Measurements from ENCODE around the gene EMX2.

The EMX2 gene

DNA sequence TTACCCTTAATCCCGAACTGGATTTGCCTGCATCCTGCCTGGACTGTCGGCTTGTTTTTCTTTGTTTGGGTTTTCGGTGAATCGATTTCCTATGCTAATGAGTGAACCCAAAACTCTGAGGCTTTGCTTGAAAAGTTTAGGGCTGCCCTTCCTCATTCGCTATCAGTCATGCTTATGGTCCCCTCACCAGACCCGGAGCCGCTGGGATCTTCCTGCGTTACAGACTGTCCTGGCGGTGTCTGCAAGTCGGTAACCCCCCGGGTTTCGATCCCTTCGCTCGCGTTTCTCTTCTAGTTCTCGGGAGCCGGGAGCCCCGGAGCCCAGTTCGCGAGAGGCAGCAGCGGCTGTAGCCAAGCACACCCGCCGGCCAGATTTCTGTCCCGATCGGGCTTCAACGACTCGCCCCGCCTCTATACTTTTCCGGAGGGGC, 2.2 kb downstream of the EMX2 start:
- DNase-seq (ENCODE audit: low read depth, low spot score) = no peak

DNA sequence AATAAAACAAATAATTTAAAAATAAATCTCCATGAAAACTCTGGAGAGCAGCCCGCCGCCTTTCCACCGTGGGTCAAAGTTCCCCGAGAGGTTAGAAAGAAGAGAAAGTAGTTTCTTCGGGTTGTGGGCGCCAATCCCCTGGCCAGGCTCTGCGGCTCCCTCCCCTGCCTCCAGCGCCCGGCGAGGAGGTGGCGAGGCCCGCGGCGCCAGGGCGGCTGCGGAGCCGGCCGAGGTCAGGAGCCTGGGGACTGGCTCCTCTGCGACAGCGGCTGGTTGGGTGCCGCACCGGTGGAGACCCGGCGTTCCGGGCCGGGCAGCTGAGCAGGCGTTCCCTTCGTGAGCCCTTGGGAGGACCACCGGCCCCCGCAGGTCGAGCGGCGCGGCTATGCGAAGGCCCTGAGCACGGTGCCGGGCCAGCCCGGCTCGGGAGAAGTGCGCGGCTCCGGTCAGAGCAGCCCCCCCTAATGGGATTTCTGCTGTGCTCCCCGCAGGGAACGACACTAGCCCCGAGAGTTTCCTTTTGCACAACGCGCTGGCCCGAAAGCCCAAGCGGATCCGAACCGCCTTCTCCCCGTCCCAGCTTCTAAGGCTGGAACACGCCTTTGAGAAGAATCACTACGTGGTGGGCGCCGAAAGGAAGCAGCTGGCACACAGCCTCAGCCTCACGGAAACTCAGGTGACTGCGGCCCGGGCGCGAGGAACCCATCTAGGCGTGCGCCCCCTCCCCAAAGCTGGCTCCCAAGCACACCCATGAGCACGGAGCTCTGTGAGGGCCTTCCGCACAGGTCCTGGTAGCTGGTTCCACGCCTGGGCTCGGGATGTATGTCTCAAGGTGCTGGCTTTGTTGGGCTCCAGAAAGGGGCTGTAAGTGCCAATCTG, 2.8 kb downstream of the EMX2 start:
- DNase-seq (ENCODE audit: low read depth, low spot score) = no peak

- DNase-seq (ENCODE audit: low read depth, low spot score) = no peak
Observed at GRCh38 chr10:117546020-117546580, 3.6 kb downstream of the EMX2 start.

- no peak for DNase-seq (ENCODE audit: low read depth, low spot score)
Observed at GRCh38 chr10:117546581-117547015, 4.1 kb downstream of the EMX2 start.

- DNase-seq (ENCODE audit: low read depth, low spot score) = no peak
Observed at GRCh38 chr10:117547016-117547715, 4.6 kb downstream of the EMX2 start.

DNA sequence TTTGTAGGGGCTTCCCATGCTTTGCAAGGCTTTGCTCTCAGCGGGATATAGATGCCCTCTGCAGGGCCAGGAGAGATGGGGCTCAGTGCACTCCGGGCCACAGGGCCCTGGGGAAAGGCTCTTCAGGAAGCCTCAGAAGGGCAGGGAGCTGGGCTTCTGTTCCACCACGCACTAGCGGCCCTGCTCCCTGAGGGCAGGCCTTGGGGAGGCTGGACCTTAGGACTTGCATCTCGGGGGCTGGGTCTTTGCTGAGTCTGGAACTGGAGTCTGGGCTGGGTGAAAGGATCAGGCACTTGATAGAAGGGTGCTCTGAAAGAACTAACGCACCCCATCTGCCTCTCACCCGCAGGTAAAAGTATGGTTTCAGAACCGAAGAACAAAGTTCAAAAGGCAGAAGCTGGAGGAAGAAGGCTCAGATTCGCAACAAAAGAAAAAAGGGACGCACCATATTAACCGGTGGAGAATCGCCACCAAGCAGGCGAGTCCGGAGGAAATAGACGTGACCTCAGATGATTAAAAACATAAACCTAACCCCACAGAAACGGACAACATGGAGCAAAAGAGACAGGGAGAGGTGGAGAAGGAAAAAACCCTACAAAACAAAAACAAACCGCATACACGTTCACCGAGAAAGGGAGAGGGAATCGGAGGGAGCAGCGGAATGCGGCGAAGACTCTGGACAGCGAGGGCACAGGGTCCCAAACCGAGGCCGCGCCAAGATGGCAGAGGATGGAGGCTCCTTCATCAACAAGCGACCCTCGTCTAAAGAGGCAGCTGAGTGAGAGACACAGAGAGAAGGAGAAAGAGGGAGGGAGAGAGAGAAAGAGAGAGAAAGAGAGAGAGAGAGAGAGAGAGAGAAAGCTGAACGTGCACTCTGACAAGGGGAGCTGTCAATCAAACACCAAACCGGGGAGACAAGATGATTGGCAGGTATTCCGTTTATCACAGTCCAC, 5.4 kb downstream of the EMX2 start:
- no peak for DNase-seq (ENCODE audit: low read depth, low spot score)

DNA sequence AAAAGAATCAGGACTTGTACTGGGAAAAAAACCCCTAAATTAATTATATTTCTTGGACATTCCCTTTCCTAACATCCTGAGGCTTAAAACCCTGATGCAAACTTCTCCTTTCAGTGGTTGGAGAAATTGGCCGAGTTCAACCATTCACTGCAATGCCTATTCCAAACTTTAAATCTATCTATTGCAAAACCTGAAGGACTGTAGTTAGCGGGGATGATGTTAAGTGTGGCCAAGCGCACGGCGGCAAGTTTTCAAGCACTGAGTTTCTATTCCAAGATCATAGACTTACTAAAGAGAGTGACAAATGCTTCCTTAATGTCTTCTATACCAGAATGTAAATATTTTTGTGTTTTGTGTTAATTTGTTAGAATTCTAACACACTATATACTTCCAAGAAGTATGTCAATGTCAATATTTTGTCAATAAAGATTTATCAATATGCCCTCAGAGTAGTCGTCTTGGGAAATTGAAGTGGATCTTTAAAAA, 6.6 kb downstream of the EMX2 start:
- DNase-seq (ENCODE audit: low read depth, low spot score) = no peak

- DNase-seq (ENCODE audit: low read depth, low spot score) = no peak
Observed at GRCh38 chr10:117550076-117550475, 7.5 kb downstream of the EMX2 start.

DNA sequence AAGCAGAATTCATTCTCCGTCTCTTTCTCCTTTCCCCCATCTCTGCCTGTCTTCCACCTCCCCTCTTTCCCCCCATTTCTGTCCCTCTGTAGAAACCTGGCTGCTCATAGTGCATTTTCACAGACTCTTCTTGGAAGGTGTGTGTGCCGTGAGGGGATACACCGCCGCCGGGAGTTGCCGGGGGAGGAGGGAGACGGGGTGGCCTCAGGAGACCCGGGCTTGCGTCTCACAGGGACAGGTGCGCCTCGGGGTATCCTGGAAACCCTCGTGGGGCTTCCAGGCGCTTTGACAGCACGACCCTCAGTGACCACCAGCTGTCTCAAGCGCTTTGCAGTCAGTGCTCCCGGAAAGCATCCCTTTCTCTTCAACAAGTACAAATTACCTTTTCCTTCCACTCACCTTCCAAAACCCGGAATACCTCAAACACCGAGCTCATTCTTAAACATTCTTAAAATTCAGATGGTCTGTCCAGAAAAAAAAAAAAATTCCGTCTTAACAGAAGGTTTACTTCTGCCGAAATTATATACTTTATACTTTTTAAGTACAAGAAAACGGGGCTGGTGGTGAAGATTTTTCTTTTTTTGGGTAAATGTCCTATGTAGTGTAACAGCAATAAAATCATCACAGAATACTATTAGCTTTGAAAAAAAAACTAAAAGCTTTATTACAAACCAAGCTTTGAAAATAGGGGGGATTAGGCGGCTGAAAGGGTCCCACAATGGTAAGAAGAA, 8.2 kb downstream of the EMX2 start:
- no peak for DNase-seq (ENCODE audit: low read depth, low spot score)

DNA sequence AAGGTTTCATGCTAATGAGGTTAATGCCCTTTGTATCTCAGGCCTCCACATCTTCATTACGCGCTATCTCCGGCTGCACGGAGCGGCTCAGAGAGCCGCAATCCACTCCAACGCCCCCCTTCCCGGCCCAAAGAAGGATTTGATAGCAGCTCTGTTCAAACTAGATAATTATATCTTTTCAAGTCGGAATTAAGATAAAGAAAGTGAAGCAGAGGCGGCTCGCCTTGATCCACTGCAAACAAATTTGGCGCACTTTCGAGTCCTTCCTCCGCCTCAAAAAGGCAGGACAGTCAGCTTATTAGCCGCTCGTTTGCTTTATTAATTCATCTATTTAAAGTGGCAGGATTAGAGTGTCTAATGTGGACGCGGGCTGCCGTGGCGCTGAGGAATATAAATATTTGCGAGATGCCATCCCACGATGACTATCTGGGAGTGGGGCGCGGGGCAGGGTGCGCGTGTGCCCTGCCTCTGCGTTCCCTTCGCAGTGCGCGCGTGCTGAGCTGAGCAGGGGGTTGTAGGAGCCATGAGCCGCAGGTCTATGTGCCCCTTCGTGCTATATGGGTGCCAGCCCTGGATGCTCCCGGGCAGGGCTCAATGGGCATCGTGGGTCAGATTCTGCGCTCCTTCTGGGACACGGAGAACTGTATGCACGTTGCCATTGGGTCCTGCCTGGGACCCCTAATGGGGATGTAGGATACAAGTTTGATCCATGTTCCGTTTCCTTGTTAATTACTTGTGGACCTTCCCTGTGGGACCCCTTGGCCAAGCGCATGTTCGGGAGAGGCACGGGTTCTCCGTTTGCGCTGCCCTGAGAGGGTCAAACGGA, 9.0 kb downstream of the EMX2 start:
- DNase-seq (ENCODE audit: low read depth, low spot score) = no peak

GRCh38 chr10:117552156-117552631, 9.6 kb downstream of the EMX2 start:
- DNase-seq (ENCODE audit: low read depth, low spot score) = no peak

- DNase-seq (ENCODE audit: low read depth, low spot score) = no peak
Observed at GRCh38 chr10:117552701-117553141, 10.2 kb downstream of the EMX2 start.

DNA sequence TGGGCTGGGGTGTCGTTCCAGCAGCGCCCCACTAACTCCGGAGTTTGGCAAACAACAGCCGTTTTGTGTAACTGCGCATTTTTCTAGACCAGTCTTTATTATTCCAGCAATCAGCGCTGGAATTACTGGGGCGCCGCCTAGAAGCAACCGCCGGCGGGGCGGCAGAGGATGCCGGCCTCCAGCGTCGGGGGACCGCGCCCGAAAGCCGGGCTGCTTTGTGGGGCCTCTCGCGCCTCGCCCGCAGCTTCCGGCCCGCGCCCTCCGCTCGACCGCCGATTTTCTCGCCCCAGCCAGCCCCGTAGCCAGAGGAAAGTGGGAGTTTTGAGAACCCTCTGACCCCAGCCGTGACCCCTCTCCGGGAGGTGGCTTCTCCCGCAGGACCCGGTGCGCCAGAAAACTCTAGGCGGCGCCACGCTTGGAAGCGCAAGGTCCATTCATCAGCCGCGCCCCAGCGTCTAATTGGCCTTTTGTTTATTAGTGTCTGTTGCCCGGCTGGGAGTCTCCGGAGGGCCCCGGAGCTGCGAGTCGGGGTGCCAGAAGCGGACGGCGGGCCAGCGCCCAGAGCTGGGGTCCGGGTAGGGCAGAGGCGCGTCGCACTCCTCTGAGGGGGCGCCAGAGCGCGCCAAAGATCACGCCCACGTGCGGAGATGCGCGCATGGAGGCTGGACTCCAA, 10.7 kb downstream of the EMX2 start:
- DNase-seq (ENCODE audit: low read depth, low spot score) = no peak

- DNase-seq (ENCODE audit: low read depth, low spot score) = no peak
Observed at GRCh38 chr10:117553815-117554172, 11.2 kb downstream of the EMX2 start.

DNA sequence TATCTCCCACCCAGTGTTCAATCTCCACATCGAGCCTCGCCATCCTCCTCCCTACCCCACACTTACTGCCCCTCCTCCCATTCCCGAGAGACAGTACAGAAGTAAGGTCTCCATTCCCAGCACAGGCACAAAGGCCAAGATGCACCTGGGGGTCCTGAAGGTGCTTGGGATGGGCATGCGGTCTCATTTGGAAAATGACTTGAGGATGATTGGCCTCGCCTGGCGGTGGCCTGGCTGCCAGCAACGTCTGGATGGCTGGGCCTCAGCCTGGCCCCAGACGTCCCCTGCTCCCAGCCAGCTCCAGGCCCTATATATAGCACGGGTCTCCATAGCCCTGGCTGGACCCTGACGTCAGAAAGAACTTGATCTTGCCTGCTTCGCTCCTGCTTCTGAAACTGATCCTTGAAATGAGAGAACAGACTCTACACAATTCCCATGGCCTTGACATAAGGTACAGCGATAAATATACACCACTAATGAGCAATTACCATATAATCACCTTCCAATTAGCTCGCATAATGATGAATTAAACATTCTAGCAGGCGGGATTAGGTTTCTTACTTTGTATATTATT, 11.8 kb downstream of the EMX2 start:
- DNase-seq (ENCODE audit: low read depth, low spot score) = no peak

DNA sequence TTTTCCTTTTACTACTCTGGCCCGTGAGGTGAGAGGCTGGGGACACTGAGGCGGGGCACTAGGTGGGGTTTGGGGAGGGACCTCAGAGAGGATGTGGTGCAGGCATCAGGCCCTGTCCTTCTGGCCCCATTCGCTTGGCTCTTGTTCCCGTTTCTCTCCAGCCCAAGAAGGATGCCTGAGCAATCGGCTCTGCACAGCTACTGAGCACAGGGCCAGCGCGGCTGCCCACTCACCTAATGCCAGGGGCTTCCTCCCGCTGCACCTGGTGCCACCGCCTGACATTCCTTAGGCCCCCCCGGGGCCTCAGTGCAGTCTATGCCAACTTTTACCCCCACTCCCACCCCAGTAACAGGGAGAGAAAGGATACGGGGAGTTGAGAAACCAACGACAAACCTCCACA, 12.5 kb downstream of the EMX2 start:
- DNase-seq (ENCODE audit: low read depth, low spot score) = no peak

GRCh38 chr10:117555863-117556262, 13.3 kb downstream of the EMX2 start:
- DNase-seq (ENCODE audit: low read depth, low spot score) = no peak

DNA sequence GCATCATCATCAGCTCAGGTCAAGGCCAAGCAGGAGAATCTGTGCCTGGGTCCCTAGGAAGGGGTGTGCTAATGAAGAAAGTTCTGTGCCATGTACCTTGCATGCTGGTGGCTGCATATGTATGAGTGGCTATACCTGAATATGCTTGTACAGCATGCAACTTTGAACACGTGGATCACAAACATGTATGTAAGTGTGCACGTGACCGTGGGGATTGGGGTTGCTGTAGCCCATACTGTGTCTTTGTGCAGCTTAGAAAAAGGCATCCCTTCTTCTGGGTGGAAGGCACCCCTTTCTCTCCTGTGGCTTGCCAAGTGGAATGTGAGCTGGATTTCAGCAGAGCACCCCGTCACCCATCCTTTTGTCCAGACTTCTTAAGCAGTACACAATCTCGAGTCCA, 13.8 kb downstream of the EMX2 start:
- no peak for DNase-seq (ENCODE audit: low read depth, low spot score)

GRCh38 chr10:117559712-117560111, 17.2 kb downstream of the EMX2 start:
- no peak for DNase-seq (ENCODE audit: low read depth, low spot score)

Measured in activated naive CD8-positive, alpha-beta T cell treated with anti-CD3 and anti-CD28 coated beads, Interleukin-2, amount 50 U/mL, for 16 hours (primary cell).